COR-L47 (cell line): ENCODE data around the gene CHD6.
"Not testable (repeated sequence)": the region's sequence is repeated elsewhere in the genome, so short reads cannot be mapped to it uniquely, and the experiment has no call there.

Source experiments
- DNase-seq: peaks from one replicate; lab custom pipeline; 2025; lab: John Stamatoyannopoulos, UW

Gene CHD6

DNA sequence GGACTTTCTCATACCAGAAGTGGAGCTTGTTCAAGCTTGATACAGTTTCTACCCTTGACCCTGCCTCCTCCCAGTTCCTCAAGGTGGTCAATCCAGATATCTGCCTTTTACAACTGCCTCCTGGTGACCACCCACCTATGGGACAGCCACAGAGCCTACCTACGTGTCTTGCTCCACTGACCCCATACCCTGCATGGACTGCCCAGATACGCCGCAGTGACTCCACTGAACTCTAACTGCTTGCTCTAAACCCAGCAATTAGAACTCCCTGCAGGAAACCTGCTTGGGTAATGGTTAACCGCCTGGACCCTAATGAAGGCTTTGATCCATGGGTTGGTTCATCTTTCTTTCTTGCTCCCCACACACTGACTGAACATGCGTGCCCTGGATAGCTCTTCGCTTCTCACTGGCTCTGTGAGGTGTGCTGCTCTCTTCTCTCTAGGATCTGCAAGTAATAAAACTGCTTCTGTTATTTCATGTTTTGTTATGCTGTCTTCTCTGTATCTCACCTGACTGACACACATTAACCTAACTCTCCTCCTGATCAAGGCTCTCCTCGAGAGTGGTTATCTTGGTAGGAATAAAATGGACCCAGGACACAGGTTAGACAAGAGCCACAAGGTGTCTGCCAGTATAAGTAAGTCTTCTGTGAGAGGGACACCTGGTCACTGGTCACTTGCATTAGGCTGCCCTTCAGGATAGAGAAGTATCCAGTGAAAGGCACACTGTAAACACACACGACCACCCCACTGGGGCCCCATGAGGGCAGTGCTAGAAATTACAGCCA, 79.2 kb downstream of the CHD6 start:
- DNase-seq = no peak

DNA sequence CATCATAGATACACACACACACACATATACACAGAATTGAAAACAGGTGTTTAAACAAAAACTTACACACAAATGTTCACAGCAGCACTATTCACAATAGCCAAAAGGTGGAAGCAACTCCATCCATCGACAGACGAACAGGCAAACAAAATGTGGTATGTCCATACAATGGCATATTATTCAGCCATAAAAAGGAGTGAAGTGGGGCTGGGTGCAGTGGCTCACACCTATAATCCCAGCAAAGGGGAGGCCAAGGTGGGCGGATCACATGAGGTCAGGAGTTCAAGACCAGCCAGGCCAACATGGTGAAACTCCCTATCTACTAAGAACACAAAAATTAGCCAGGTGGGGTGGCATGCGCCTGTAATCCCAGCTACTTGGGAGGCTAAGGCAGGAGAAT, 80.3 kb downstream of the CHD6 start:
- no peak for DNase-seq

DNA sequence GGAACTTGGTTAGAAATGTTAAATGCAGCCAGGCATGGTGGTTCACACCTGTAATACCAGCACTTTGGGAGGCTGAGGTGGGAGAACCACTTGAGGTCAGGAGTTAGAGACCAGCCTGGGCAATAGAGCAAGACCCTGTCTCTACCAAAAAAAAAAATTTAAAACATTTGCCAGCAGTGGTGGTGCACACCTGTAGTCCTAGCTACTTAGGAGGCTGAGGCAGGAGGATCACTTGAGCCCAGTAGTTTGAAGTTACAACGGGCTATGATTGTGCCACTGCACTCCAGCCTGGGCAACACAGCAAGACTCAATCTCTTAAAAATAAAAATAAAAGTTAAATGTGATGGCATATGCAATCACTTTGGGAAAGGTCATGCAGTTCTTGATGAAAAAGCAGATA, 82.6 kb downstream of the CHD6 start:
- DNase-seq = not testable (repeated sequence)

DNA sequence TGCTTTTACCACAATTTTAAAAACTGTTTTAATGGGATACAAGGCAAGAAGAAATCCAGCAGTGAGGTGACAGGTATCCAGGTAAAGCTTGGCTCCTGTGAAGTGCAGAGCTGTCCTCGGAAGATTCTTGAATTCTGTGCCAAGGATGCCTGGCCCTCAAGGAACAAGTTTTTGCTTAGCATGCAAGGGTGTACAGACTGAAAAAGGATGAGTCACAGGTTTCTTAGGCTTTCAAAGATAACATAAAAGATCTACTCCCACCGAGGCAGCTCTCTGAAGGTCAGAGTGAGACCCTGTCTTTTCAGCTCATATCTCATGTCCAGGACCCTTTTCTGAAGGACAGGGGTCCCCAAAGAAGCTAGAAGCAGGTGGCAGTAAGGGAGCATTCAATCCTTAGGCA, 83.3 kb downstream of the CHD6 start:
- DNase-seq = no peak

DNA sequence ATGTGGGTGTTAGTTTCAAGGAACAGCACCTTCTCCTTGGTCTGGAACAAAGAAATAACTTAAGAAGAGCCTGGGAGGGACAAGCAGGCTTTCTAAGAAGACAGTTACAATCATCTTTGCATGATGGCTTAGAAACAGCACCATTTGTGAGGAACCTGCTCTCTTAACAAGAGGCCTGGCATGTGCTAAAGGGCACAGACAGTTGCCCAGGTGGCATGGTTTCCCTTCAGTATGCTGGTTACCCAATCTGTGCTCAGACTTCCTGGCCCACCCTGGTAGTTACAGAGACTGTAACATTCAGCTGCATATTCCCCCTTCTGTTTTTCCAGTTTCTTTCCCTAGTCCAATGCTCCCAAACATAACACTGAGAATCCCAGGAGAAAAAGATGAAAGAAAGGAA, 84.0 kb downstream of the CHD6 start:
- no peak for DNase-seq

DNA sequence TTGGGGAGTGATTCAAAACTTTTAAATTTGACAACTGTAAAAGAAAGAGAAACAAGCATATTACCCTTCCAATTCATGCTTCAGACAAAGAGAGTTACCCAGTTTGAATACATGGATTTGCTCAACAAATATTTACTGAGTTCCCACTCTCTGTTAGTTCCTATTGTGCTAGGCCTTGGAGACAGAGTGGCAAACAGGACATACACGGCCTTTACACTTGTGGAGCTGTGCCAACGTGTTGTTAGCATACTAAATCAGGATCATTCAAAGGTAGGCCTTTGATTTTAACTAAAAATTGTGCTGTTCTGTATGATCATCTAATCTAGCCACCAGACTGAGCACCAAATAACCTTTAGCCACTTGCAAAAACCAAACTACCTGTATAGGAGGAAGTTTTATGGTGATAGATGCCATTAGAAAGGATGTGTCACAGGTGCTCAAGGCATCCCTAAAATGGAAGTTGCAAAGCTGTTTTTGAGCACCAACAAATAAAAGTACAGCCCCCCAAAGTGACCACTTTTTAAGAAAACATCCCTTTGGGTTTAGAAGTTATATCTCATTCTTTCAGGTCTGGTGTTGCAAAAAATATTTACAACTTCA, 84.5 kb downstream of the CHD6 start:
- DNase-seq = peak; percentile 73

DNA sequence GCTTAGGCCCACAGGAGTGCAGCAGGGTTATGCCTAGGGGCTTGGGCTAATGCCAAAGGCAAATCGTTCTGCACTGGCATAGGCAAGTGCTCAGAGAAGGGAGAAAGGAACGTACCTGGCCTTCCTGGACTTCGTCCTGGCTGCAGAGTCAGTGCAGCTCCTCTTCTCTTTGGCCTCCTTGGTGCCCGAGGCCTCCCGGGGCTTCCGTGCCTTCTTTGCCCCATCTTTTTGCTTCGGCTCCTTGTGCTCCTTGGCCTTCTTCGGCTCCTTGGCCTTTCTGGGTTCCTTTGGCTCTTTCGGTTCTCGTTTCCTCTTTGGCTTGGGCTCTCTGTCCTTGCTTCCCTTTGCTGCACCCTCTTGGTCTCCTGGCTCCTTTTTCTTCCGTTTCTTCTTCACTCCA, 85.2 kb downstream of the CHD6 start:
- no peak for DNase-seq

DNA sequence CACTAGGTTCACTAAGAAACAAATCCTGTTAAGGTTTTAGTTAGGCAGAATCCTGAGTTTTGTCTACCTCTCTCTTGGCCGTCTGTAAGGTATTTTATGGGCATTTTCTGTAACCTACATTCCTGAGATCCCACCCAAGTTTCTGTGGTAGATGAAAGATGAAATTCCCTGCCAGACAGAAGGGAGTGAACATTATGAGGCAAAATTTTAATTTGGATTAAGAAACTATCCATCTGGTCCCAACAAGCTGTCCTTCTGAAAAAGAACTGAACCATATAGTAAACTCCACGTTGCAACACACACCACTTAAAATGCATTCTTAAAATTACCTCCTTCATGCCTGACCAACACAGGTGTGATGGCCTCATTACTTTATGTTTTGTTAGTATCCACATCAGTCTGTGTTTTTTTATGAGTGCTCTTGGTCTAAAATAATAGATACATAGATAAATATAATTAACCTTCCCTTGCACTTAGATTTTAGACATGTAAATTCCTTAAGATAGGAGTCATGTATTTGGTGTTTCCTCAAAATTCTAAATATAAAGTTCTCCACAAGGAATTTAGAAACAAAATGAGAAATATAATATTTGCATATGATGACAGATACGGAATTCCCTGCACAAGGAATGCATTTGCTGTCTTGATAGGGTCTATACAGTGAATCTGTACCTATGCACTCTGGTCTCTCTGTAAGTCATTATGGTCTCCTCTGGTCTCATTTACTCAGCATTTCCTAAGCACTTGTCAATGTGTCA, 86.5 kb downstream of the CHD6 start:
- DNase-seq = no peak

DNA sequence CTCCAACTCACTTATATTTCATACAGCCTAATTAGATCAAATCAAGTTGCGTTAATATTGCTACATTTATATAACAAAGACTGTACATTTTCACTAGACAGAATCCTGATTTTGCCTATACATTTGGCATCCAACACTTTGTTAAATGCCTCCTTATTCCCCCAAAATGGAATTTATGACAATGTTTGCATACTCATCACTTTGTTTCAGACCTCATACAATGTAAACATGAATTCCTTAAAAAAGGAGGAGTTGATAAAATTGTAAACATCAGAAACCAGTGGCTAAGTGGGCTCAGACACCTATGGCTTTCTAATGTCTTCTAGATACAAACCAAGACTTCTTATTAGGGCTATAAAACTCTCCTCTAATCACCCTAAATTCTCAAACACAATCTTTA, 87.3 kb downstream of the CHD6 start:
- no peak for DNase-seq

DNA sequence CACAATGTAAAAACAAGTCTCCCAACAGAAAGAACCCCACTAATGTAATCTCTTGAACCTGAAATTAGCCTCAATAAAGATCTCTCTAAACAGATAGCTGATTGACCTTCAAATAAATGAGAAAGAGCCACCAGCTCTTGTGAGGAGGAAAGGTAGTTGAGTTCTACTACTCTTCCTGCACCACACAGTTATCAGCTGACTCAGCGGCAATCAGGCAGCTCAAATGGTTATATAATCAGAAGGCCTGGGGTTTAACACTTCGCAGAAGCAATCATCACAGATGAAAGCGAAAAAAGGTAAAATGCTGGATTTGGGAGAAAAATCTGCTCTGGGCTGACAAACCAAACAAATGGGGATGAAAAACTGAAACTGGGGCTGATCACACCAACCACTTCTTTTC, 91.8 kb downstream of the CHD6 start:
- no peak for DNase-seq

DNA sequence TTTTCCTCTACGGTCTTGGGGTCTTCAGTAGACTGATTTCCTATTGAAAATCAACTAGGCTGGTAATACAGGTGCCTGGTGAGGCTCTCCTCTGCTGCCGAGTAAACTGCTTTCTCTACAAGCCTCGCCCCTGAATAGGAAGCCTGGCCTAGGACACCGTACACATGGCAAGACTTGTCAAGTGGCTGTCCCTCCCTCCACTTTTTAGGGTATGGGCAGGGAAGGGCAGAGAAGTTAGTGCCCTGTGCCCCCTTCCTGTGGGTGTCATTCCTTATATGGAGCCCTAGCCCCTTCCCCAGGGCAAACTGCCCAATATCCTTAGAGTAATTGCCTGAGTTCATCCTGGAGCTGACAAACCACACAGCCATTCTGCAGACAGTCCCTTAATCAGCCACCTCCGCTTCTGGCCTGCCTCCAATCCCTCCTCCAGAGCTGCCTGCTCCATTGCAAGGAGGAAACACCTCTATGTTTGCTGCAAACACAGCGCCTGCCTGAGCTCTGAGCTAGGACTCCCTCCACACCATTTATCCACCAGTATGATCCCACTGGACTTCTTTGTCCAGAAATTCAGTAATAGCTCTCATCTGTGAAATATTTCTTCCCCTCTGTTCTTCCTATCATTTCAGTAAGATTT, 93.1 kb downstream of the CHD6 start:
- DNase-seq = peak; percentile 70

DNA sequence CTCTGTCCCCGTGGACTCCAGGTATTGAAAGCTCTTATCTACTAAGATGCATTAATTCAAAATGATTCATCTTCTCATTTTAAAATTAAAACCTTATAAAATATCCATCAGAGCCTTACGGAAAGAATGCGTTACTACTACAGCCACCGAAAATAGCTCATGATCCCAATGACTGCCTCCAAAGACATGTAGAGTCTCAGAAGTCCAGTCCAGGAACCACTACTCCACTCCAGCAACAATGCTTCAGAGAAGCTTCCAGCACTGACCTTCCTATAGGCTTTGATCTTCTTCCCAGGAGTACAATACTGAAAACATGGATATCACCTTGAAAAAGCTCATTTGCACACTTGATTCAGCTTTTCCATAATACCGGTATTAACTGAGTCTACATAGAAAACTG, 94.3 kb downstream of the CHD6 start:
- DNase-seq = no peak

DNA sequence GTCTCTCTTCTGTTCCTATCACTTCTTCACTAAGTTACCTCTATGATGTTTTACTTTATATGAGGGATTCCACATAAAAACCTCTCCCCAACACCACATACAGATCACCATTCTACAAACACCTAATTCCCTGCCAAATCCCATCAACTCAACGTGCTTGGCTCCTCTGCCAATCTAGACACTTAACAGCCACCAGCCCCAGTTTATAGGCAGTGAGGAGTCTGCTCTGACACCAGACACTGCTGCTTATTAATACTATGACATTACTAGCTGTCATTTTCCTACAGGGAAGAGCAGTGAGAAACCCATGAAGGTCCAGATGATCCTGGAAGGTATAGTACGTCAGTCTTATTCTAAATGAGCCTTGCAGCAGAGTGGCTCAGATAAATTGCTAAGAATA, 104.3 kb downstream of the CHD6 start:
- DNase-seq = no peak

DNA sequence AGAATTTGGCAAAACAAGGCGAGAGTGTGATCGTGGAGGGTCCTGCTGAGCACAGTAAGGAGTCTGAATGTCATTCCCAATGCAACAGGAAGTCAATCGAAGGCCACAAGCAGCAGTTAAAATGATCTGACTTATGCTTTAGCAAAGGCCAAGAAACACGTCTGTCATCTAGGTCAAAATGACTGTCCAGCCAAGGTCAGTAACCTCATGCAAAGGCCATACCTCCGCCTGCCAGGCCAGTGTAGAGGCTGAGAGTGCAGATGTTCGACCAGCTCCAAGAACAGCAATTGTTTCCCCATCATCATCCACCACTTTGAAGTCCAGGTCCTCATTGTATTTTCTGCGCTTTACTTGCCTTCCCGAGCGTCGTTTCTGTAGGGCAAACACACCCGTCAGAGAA, 105.6 kb downstream of the CHD6 start:
- DNase-seq = no peak

DNA sequence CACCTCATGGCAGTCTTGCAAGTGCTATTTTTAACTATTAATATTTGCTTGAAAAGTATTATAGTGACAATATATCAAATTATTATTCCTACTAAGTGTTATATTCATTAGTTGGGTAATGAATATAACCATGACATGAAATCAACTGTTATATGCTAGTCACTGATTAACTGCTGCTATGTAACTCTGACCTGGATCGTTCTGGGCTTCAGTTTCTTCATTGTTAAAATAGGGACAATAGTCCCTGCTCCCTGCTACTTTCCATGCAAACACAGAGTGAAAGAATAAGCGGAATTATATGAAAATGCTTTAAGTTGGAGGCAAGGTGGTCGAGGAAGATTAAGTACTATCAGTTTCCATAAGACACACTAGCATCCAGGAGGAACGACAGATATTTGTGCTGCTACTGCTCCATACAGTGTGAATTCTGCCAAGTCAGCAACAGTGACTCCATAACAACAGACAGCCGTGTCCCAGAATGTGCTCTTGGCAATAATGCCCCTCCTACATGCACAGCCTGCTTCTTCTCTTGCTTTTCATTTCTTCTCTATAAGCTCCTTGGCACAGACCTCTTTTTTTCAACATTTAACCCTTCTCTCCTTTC, 107.2 kb downstream of the CHD6 start:
- DNase-seq = no peak

DNA sequence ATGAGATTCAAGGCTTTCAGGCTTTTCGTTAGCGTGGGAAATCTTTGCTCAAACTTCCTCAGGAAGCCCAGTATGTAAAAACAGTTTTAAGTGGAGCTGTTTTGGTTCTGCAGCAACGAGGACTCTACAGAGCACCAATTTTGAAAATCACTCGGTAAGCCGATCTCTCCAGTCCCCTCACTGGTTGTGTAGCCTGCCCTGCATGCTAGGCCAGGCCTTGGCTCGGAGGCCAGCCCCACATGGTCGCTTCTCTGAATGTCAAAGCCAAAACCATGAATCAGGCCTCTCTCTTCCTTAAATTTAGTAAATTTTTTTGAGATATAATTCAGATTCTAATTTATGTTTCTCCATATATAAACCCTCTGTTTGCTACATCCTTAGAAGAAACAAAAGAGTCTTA, 108.0 kb downstream of the CHD6 start:
- no peak for DNase-seq

DNA sequence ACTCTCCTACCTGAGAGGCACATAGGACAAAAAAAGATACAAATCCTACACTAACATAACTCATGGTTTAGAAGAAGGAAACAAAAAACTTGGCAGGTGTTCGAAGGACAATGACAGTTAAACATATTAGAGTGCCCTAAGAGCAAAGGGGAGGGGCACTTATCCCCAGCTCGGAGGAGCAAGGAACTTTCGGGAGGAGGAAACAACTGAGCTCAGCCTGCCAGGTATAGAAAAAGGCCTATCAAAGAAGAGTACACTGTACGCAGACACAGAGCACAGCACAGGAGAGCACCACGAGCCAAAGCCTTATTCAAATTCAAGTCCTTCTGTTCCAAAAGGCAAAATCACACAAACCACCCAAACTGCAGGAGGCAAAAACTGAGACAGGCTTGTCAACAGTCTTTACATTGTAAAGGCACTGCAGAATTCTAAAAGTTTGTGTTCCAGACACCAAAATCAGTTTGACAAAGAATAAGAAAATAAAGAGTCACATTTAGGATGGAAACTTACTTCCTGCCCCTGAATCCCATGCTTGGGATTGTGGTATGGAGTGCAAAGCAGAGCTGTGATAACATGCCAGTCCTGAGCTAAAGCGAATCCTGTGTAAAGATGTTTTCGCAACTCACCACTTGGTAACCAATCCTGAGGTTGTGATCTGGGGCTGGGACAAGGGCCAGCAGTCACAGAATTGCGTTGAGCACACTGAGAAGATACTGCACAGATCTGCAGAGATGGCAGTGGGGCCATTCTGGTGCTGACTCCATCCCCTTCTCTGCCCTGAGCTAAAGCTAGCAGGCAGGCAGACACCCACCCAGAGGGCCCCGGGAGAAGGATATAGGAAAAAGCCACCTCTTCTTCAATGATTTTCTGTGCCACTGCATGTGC, 108.6 kb downstream of the CHD6 start:
- DNase-seq = no peak

DNA sequence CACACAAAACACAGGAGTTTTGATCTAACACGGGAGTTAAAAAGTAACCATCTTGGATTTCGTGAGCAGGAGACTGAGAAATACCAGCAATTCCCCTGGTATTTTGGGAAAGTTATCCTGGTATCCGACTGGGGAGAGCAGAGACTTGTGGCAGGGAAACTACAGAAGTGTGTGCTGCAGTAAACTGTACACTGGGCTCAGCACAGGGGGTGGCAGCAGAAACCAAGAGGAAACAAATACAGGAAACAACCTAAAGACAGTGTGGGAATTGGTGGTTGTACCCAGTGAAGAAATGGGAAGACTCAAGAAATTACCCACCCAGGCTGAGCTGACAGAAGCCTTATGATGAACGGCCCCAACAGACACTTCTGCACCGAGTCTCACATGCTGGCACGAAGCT, 109.8 kb downstream of the CHD6 start:
- DNase-seq = no peak

DNA sequence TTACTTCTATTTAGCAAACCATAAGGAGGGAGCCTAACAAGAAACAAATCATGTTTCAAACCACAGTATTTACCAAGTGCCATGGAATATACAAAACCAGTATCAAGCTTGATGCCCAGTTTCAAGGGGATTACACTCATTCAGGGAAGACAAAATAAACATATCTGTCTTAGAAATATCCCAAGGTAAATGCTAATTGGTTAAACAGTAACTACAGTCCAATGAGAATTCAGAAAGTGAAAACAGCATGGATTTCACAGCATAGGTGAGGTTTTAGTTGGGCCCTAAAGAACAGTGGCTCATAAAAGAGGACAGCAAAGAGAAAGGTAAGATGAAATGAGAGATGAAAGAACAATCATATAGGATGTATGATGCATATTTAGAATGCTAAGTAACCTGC, 110.3 kb downstream of the CHD6 start:
- no peak for DNase-seq

DNA sequence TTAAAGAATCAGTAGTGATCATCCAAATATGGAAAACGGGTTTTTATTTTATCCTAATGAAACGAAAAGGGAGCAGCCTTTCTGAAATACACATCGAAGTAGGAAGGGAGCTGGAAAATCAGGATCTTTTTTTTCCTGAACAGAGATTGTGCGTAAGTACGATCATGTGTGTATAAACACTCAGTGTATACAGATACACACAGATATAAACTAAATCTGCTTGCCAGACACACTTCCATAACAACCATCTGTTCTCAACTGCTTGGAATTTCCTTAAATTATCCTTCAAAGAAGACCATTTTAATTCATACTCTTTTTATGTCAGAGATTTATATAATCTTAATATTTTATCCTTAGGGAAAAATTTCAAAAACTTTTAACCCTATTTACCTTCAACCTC, 110.7 kb downstream of the CHD6 start:
- no peak for DNase-seq

DNA sequence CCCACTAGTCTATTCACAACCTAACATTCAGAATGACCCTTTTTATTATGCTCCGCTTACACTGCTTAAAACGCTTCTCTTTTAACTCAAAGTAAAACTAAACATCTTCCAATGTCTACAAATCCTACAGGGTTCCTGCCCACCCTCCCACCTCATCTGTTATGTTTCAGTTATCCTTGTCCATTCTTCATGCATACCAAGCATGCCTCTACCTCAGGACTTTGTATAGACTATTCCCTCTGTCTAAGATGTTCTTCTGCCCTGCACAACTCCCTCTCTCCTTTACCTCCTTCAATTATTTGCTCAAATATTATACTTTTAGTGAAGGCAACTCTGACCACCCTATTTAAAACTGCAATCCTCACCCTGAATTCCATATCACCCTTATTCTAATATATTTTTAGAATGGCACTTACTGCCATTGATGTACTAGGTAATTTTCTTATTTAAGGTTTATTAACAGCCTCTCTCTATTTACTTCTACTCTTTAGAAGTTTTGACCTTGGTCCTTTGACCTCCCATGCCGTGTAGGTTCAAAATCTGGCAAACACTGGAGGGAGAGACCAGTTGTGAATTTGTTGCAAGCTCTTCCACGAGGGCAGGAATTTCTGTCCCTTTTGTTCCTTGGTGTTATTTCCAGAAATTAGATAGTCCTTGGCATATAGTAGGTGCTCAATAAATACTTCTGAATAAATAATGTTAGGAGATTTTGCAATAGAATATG, 111.8 kb downstream of the CHD6 start:
- DNase-seq = no peak
